ENCODE data around the gene PTPRE.

The PTPRE gene

DNA sequence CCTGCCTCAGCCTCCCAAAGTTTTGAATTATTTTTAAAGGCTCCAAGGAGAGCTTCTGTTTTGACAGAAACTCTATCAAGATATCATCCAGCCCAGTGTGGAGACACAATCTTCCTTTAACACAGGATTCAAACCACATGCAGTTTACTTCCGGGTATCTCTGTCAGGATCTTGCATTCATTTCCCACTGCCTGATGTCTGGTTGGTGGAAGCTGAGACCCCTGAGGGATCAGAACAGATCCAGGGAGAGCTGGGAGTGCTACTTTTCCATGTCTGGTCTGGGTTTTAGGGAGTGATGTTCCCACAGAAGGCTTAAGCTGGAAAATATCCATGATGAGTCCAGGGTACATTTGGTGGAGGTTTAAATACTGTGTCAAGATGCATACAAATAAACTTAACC lies 16.7 kb downstream of the PTPRE start:
- no peak for DNase-seq (ENCODE audit: low read depth in 3 of 3, low spot score in 1 of 3)

DNA sequence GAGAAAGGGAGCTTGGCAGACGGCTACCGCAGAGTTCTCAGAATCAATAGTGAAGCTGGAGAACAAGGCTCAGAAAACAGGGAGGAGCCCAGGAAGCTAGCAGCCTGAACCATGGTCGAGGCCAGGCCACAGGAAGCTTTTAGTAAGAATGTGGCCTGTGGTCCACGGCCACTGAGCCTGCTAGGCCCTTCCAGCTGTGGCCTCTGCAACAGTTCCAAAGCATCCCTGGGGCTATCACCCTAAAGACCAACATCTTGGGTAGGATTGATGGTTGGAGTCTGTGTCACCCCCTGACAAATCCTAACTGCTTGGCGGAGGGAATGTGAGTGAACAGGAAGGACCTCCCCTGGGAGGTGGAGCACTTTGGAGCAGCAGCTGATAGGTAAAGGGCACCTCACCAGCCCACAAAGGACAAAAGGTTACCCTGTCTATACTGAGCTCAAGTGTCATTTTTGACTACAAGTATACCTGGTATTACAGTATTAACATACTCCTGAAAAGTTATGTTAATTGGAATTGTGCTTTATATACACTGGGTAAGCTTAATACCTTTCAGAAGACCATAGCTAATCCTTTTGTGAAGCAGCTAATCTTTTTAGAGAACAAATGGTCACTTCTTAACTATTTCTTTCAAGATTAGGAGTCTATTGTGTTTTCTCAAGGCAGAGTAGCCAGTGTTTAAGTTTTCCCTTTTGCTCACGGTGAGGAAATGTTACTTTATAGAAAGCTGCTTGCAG lies 18.7 kb downstream of the PTPRE start:
- no peak for DNase-seq (ENCODE audit: low read depth in 3 of 3, low spot score in 1 of 3)

- DNase-seq (ENCODE audit: low read depth in 3 of 3, low spot score in 1 of 3) = no peak
Observed at GRCh38 chr10:127926455-127926854, 19.6 kb downstream of the PTPRE start.

DNA sequence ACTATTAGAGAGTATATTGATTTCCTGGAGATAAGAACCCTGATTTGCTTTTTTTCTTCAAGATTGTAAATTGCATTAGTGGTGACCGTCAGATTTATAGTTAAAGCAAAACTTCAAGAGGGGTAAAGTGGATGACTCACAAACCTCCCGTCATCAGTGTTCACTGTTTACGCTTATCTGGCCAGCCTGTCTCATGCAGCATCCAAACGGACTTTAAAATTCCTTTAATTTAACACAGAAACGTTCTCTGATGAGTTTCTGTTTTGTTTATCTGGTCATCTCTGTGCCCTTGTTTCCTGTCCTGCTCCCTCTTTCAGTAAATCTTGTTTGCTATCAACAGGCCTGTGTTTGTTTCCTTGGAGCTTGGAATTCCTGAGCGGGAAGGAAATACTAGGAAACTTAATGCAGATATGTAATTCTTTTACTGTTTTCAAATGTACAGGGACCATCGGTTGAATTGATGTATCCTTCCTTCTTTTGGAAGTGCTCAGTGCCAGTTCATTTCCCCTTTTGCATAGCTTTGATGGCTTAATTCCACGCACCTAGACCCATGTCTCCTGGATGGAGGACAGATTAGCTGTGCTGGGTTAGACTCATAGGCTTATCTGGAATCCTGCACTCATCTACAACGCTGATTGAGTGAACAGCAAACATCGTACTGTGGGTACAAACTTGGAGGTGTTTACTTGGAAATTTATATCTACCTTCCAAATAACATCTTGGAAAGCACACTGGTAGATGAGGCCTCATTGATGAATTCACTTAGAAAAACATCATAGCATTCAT lies 21.3 kb downstream of the PTPRE start:
- DNase-seq (ENCODE audit: low read depth in 3 of 3, low spot score in 1 of 3) = no peak

GRCh38 chr10:127932521-127933270 lies 25.8 kb downstream of the PTPRE start:
- DNase-seq (ENCODE audit: low read depth in 3 of 3, low spot score in 1 of 3) = no peak

- no peak for DNase-seq (ENCODE audit: low read depth in 3 of 3, low spot score in 1 of 3)
Observed at GRCh38 chr10:127933271-127933670, 26.4 kb downstream of the PTPRE start.

DNA sequence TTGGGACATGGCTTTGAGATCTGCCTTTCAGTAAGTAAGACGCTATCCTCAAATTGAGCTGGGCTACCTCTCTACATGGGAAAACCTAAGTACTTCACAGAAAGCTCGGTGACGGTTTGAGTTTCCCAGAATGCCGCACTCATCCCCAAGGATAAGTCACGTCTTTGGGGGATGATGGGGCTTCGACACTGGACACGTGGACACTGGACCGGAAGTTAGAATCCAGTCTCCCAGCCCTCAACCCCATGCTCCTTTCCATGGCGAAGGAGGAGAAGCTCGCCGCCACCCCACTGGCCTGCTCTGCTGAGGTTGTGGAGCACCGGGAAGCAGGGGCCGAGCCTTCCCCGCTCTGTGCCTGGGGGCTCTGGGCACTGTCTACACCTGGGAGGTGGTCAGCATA lies 27.5 kb downstream of the PTPRE start:
- no peak for DNase-seq (ENCODE audit: low read depth in 3 of 3, low spot score in 1 of 3)

DNA sequence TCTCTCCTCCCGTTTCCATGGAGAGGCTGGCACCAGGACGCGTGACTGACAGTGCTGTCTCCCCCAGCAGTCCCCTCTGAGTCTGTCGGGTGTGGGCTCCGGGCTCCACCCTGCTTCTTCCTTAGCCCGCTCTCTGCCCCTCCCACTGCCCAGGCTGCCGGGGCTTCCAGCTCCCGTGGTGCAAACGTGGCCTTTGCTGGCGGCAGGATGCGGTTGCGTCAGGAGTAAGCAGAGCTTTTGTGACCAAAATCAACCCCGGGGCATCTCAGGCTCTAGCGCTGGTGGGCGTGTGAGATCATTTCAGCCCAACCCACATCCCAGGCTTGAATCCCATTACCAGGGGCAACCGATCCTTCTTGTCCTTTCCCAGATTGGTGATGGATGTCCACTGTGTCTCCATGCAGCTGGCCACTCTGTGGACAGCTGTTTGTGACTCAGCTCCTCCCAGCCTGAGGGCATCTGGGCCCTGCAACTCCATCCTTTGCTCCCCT lies 28.2 kb downstream of the PTPRE start:
- DNase-seq (ENCODE audit: low read depth in 3 of 3, low spot score in 1 of 3) = no peak

DNA sequence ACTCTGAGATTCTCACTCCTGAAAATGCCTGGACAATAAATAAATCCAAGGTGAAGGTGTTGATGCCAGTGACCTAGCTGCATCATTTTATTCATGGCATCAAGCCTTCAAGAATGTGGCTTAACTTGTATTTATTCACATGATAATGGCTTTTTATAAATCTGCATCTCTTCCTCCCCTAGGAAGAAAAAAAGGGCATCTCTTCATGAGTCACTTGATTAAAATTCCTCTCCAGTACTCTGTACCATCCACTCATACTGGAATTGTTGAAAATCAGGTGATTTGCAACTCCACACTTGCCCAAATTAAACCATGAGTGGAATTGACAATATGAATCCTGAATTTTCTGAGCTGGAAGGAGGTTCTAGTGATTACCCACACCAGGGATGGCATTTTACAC lies 30.2 kb downstream of the PTPRE start:
- DNase-seq (ENCODE audit: low read depth in 3 of 3, low spot score in 1 of 3) = no peak

- DNase-seq (ENCODE audit: low read depth in 3 of 3, low spot score in 1 of 3) = no peak
Observed at GRCh38 chr10:127937915-127938463, 31.1 kb downstream of the PTPRE start.

- no peak for DNase-seq (ENCODE audit: low read depth in 3 of 3, low spot score in 1 of 3)
Observed at GRCh38 chr10:127939786-127940330, 33.0 kb downstream of the PTPRE start.

- DNase-seq (ENCODE audit: low read depth in 3 of 3, low spot score in 1 of 3) = no peak
Observed at GRCh38 chr10:127940866-127941640, 34.1 kb downstream of the PTPRE start.

DNA sequence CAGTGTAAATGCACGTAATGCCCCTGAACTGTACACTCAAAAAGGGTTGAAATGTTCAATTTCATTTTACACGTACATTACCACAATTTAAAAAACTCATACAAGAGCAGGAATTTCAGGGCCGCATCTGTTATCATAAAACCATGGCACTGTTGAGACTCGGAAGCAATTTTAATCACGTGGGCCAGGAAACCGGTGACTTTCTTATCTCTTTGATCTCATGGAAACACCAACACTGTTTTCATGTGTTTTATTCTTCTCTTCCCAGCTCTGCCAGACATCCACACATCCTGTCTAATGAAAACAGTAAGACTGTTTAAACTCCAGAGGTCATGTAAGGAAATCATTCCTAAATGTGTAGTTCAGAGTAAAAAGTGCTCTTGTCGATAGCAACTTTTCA lies 35.9 kb downstream of the PTPRE start:
- no peak for DNase-seq (ENCODE audit: low read depth in 3 of 3, low spot score in 1 of 3)

GRCh38 chr10:127943336-127943910 lies 36.5 kb downstream of the PTPRE start:
- no peak for DNase-seq (ENCODE audit: low read depth in 3 of 3, low spot score in 1 of 3)

DNA sequence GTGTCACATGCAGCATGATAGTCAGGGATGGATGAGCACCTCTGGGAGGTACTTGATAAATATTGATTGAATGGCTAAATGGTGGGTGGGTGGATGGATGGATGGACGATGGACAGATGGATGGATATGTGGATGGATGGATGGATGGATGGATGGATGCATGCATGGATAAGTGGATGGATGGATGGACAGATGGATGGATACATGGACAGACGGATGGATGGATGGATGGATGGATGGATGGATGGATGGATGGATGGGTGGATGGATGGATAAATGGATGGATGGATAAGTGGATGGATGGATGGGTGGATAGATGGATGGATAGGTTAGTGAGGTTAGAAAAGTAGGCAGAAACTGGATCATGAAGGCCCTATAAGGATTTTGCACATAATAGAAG lies 37.4 kb downstream of the PTPRE start:
- no peak for DNase-seq (ENCODE audit: low read depth in 3 of 3, low spot score in 1 of 3)

DNA sequence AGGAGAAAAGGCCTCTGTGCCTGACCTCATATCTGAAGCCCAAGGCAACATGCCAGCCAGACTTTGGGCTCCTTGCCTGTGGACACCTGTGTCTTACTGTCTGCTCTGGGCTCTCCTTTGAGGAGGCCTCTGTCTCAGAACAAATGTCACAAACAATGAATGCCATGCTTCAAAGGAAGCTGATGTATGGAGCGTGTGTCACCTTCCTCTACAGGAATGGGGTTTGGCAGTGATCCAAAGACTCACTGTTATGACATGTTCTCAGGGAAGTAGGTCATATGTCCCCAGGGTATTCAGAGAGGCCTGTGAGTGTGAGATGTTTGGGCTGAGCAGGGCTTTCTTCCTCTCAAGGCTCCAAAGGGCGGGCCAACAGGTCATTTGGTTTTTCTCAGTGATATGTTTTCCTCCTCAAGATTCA lies 38.4 kb downstream of the PTPRE start:
- DNase-seq (ENCODE audit: low read depth in 3 of 3, low spot score in 1 of 3) = no peak

DNA sequence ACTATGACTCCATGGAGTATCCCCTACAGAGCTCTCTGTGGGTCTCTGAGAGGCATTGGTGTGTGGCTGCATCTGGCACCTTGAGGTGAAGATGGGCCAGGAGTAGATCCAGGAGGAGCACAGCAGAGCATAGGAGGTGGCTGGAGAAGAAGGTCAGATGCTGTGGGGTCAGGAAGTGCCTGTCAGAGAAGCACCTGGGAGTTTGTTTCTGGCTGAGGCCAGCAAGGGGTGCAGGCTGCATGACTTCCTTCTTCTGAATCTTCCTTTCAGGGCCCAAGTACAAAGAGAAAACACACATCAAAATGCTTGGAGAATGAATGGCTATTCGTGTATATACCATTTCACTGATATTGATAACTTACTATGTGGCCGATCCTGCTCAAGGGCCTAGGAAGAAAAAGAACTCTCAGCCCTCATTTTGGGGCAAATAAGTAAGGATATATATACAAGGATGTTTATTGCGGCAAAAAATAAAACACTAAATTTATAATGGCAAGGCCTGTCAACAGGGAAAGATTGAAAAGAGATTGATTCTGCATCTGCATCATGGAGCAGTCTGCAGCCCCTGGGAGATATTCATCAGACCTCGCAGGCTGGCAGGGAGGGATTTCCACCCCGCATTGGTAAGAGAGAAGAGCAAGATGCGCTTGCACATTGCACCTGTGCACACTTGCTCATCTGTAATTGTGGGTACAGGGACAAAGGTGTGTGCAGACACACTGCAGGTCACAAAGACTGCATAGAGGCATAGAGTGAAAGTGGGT lies 39.2 kb downstream of the PTPRE start:
- DNase-seq (ENCODE audit: low read depth in 3 of 3, low spot score in 1 of 3) = no peak

GRCh38 chr10:127947211-127947610 lies 40.3 kb downstream of the PTPRE start:
- DNase-seq (ENCODE audit: low read depth in 3 of 3, low spot score in 1 of 3) = no peak

GRCh38 chr10:127948791-127949190 lies 41.9 kb downstream of the PTPRE start:
- DNase-seq (ENCODE audit: low read depth in 3 of 3, low spot score in 1 of 3) = no peak
